Left ventricle myocardium inferior (tissue), 1 donor: ENCODE measurements around the gene RAB1A. TPM values are rescaled to one million over a fixed set of nuclear protein-coding genes. Genes with fewer than 3 reads are reported as not detected.

ENCODE experiments used
- DNase-seq: peaks from one replicate; pipeline ENCODE4 v3.0.0-alpha.2; 2020
- H3K27ac ChIP-seq: fragments of 200-600 bp; replicated peaks from 2 replicates; pipeline ENCODE4 v1.8.0; 2021
- H3K27me3 ChIP-seq: fragments of 200-600 bp; 2 replicates; pipeline ENCODE4 v1.8.0; 2021; ENCODE audit warnings: low read depth
- H3K36me3 ChIP-seq: fragments of 200-600 bp; 2 replicates; pipeline ENCODE4 v1.8.0; 2021
- H3K4me1 ChIP-seq: fragments of 200-600 bp; 2 replicates; pipeline ENCODE4 v1.8.0; 2021
- H3K4me3 ChIP-seq: fragments of 200-600 bp; 2 replicates; pipeline ENCODE4 v1.8.0; 2021; ENCODE audit warnings: mild to moderate bottlenecking, moderate library complexity
- H3K9me3 ChIP-seq: fragments of 200-600 bp; replicated peaks from 2 replicates; pipeline ENCODE4 v1.8.0; 2021
- intact Hi-C: fragments of 100-400 bp; cut with micrococcal nuclease; formaldehyde crosslinking; loops from one replicate; pipeline ENCODE4 v1.11.0; 2022
- total RNA-seq: library from RNA; stranded (reverse); fragmentation: NEBNext Ultra II Directional; extraction: Animal tissue kit (Norgen Biotek cat#: 25700); gene quantifications from one replicate; pipeline ENCODE4 v1.2.1, GENCODE V29; 2021
- TF ChIP-seq, protein P1 (sequence below): fragments of 200-600 bp; IDR thresholded peaks from 2 replicates; pipeline ENCODE4 v1.8.0; 2021; ENCODE audit warnings: antibody characterized with exemption, mild to moderate bottlenecking, borderline replicate concordance
- donor health status: DM: no; HTN: yes; CAD: no; lungs with severe emphysema.

The RAB1A gene
- total RNA-seq, 1 donor from 2014 or later = 115 TPM

DNA sequence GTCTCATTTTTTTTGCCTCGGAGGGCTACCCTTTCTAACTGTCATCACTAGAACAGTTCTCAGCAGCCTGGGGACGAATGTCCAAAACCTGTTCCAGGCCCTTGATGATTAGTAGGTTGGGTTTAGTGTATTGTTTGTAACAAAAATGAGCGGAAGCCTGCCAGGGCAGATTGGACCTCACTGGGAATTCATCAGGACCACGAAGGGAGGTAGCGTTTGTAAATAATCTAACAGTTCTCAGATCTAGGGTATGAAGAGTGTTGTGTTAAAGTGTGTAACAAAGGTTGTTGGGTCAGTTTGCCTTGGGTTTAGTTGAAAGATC is 72.9 kb downstream of the RAB1A start:
- H3K9me3 ChIP-seq = no peaks in the 10 kb centered on the region
- no peaks in the 10 kb centered on the region for H3K36me3 ChIP-seq
- peak overlapping the region; percentile 95 for H3K27ac ChIP-seq
- intact Hi-C loops = no loop called here
- no peaks in the 10 kb centered on the region for H3K27me3 ChIP-seq
- H3K4me3 ChIP-seq = peak overlapping the region; percentile 94
- peaks cover 67% of the 10 kb centered on the region for H3K4me1 ChIP-seq
- no peak for DNase-seq
- TF ChIP-seq, protein P1, sequence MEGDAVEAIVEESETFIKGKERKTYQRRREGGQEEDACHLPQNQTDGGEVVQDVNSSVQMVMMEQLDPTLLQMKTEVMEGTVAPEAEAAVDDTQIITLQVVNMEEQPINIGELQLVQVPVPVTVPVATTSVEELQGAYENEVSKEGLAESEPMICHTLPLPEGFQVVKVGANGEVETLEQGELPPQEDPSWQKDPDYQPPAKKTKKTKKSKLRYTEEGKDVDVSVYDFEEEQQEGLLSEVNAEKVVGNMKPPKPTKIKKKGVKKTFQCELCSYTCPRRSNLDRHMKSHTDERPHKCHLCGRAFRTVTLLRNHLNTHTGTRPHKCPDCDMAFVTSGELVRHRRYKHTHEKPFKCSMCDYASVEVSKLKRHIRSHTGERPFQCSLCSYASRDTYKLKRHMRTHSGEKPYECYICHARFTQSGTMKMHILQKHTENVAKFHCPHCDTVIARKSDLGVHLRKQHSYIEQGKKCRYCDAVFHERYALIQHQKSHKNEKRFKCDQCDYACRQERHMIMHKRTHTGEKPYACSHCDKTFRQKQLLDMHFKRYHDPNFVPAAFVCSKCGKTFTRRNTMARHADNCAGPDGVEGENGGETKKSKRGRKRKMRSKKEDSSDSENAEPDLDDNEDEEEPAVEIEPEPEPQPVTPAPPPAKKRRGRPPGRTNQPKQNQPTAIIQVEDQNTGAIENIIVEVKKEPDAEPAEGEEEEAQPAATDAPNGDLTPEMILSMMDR = no peak

DNA sequence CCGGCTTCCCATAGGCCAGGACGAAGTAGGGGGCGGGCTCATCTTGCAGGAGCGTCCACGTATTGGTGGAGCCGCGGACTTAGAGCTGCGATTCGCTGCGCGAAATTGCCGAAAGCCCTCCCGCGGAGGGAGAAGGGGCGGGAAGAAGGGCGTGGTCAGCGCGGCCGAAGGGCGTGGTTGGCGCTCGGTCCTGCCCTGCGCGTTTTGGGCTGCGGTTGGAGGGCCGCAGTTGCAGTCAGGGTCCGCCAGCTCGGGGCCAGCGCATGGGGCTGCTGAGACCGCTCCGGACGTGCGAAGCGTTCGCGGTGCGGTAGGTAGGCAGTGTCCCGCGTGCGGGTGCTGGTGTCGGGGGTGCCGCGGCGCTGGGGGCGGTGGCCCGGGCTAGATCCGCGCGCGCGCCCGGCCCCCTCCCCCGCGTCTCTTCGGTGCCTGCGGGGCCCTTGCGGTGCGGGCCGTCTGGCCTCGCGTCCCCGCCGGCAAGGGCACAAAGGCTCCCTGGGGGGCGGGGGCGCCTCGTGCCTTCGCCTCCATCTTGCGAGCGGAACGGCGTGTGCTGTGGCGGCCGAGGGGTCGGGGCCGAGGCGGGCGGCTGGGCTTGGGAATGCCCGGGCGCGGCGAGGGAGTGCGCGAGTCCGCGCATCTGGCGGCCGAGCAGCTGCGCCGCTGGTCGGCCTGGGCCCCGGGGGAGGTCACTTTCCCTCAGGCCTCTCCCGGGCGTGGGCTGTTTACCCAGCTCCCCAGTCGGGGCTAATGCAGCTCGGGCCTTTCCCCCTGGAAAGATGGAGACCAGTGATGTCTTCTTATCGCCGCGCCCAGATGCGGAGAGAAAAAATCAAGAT is 73.5 kb downstream of the RAB1A start, which contains the start of gene CEP68:
CEP68 (plus strand) TSS at position 202 of the 839 bp plus-strand sequence. CDS start 13,029 bp downstream, outside the sequence.
- peak; percentile 97 for DNase-seq
- H3K9me3 ChIP-seq = no peaks in the 10 kb centered on the region
- intact Hi-C loops = no loop called here
- peak within 1 kb of the TSS; percentile 95 for H3K27ac ChIP-seq
- no peaks in the 10 kb centered on the region for H3K27me3 ChIP-seq
- peak within 1 kb of the TSS; percentile 94 for H3K4me3 ChIP-seq
- TF ChIP-seq, protein P1 = peak; percentile 15
- H3K36me3 ChIP-seq = no peaks in the 10 kb centered on the region
- H3K4me1 ChIP-seq = peaks cover 61% of the 10 kb centered on the region

DNA sequence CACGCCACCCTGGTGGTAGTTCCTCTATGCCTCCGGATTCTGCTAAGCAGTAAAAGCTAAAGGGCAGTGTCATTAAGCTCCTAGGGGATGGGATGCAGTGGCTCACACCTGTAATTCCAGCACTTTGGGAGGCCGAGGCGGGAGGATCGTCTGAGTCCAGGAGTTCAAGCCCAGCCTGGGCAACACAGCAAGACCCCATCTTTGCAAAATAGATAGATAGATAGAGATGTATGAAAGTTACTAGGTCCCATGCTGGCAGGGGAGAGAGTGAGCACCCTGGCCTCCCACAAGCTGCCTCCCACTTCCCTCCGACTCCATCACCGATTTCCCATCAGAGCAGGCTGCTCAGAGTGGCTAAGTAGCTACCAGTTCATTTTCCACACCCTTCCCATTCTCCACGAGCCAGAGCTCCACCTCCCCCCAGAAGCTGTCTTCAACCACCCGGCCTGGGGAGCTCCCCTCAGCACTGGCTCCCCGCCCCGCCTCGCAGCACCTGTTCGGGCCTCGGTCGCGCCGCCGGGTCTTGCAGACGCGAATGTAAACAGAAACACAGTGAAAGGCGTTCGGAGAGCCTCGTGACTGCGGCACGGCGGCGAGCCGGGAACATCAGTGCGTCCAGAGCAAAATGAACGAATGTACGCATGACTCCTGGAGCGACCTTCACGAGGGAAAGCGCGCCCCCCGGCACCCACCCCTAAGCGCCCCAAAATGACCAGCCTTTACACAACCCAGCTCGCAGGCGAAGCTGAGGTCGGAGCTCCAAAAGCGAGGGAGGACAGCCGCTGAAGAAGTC is 74.3 kb downstream of the RAB1A start:
- TF ChIP-seq, protein P1 = no peak
- Histone ChIP-seq H3K27me3 (no peaks in the 10 kb centered on the region), H3K36me3 (no peaks in the 10 kb centered on the region), H3K4me3 (peak overlapping the region; percentile 94), H3K9me3 (no peaks in the 10 kb centered on the region), H3K4me1 (peaks cover 53% of the 10 kb centered on the region), H3K27ac (peak overlapping the region; percentile 95)
- intact Hi-C loops = no loop called here
- DNase-seq = no peak

DNA sequence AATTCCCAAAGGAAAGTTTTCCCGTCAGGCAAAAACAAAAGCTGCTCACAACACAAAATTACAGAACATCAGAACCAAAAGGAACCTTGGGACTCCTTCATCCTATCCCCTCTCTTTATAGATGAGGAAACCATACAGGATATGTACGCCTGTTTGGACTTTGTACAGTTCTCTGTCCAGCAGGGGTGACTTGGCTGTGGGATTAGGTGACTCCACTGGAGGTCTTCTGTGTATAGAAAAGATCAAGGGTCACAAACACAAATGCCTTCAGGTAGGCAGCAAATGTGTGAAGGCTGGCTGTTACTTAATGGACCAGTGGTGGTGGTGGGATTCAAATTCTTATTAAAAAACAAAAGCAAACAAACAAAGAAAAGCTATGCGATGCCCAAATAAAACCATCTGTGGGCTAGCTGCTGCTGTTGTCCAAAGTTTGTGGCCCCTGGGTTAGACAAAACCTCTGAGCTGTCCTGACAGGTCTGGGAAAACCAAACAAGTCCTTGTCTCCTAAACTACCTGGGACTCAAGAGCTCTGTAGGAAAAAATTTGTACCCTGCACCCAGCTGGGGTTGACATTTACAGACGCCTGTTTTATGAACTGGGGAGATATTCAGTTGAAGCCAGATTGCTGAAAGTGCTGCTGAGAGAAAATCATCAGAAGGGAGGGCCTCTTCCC is 75.0 kb downstream of the RAB1A start:
- H3K36me3 ChIP-seq = no peaks in the 10 kb centered on the region
- intact Hi-C loops = no loop called here
- no peak overlapping the region for H3K27ac ChIP-seq
- peaks cover 46% of the 10 kb centered on the region for H3K4me1 ChIP-seq
- TF ChIP-seq, protein P1 = no peak
- no peak for DNase-seq
- peak overlapping the region; percentile 94 for H3K4me3 ChIP-seq
- no peaks in the 10 kb centered on the region for H3K9me3 ChIP-seq
- H3K27me3 ChIP-seq = no peaks in the 10 kb centered on the region

DNA sequence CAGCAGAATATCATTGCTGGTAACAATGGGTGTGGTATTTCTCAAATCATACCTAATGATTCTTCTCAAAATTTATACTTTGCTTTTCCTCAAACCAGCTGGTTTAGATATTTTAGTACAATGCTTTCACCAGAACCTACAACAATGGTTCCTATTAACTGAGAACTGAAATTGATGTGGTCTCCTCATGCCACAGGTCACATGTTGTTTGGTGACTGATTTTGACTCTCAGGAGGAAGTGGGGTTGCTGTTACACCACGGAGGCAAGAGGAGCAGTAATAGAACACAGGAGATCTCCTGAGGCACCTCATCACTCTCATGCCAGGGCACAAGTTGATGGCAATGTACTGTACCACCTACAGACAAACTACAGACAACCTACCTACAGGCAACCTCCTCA is 76.7 kb downstream of the RAB1A start:
- H3K9me3 ChIP-seq = no peaks in the 10 kb centered on the region
- no peaks in the 10 kb centered on the region for H3K36me3 ChIP-seq
- intact Hi-C loops = no loop called here
- no peak for DNase-seq
- no peak overlapping the region for H3K4me3 ChIP-seq
- TF ChIP-seq, protein P1 = no peak
- no peaks in the 10 kb centered on the region for H3K27me3 ChIP-seq
- H3K27ac ChIP-seq = no peak overlapping the region
- H3K4me1 ChIP-seq = peaks cover 29% of the 10 kb centered on the region
